Measurements from ENCODE around the gene PTCD1.

GRCh38 chr7:99374111-99375064, 64.2 kb downstream of the PTCD1 start, which contains the start of gene ARPC1B:
- TF ChIP-seq CTCF (IDR thresholded peaks at IDR 0.05; ENCODE audit: low read length) (no peak), EZH2 (optimal IDR thresholded peaks at IDR 0.05; ENCODE audit: low read depth, low read length) (no peak)
